NCI-H1417 (cell line): ENCODE data around the gene LCN9.
A peak's percentile ranks its signal among the peaks of the same experiment; 100 is the strongest.

Experiments
- DNase-seq, 3 experiments: peaks; one replicate each; lab custom pipeline; 2025; lab: John Stamatoyannopoulos, UW

Gene LCN9

DNA sequence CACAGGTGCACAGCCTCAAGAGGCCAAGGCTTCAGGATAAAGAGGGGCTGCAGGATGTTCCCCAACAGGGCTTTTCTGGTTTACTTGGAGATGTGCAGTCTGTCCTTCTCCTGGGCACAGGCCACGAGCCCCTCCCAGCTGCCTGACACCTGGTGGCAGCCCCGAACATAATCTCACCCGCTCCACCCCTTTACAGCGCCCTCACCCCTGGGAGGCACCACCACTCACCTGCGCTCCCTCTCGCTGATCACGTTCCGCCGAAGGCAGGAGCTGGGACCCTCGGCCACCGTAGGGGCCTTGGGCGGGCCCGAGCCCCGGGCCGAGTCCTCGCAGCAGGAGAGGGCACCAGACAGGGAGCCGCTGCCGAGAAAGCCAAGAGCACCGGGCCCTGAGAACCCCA, 35.7 kb downstream of the LCN9 start:
- DNase-seq: peak in 1 of 3 experiments; percentile 20

DNA sequence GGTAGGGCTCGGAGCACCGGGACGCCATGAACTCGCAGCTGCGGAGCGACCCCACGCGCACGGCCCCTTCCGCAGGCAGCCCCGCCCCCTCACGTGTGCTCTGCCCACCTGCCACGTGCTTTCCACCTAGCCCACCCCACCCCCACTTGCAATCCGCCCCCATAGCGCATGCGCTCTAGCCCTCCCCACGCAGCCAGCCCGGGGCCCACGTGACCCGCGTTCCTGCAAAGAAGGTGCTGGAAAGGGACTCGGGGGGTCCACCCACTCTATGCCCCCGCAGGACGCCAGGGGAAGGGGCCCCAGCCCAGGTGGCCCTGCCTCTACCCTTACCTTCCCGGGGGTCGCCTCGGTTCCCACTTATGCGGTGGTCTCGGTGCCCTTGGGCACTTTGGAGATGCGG, 36.3 kb downstream of the LCN9 start, which contains the start of gene SOHLH1:
Gene SOHLH1, minus strand, starts transcription at position 42 of the 400 bp plus-strand sequence. Its CDS starts 14 bp downstream, at position 28.
- no peak for DNase-seq

DNA sequence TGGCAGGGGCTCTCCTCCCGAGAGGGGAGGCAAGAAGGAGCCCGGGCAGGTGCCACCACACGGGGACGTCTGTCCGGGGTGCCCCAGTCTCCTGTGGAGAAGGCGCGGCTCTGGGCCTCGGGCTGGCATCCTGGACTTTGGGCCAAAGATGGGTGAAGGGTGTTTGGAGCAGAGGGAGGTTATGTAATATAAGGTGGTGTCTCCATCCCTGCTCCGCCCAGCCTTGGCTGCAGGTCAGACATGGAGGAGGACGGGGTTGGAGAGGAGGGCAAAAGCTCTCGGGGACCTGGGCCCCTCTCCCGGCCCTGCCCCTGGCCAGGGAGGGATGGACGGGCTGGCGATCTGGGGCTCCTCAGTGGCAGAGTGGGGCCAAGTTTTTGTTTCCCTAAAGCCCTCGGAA, 37.4 kb downstream of the LCN9 start:
- DNase-seq: no peak

DNA sequence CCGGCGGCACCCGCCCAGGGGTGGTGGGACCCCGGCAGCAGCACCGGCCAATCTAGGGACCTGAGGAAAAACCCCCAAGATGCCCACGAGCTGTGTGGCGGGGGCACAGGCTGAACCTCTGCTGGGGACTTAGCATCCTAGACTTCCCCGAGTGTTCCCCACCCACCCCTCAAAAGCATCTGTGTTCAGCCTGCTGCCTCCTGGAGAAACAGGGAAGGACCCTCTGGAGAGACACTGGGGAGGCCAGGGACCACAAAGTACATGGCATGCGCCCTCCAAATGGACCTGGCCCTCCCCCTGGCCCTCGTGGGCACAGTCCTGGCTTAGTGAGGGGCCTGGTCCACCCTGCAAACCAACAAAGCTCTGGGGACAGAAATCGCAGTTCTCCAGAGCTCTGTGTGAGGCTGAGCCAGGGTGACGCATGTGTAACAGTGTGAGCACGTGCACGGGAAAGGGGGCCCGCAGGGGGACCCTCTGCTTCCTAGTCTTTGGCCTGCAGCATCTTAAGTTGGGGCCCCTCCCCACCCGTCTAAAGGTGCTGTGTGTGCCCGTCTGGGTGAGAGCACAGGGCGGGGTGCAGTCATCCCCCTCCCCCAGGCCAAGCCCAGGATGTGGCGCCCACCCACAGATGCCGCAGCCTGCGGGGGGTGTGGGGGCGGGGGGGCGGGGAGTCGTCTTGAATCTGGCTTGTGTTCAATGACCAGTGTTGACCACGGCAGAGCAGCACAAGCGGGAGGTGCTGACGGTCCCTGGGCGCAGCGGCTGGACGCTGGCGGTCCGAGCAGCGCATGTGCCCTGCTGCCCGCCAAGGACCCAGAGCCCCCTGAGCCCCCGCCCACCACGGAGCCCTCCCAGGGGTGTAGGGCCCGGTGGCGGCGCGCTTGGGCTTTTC, 38.2 kb downstream of the LCN9 start:
- peak in 2 of 3 experiments; percentile 18 to 21 for DNase-seq

DNA sequence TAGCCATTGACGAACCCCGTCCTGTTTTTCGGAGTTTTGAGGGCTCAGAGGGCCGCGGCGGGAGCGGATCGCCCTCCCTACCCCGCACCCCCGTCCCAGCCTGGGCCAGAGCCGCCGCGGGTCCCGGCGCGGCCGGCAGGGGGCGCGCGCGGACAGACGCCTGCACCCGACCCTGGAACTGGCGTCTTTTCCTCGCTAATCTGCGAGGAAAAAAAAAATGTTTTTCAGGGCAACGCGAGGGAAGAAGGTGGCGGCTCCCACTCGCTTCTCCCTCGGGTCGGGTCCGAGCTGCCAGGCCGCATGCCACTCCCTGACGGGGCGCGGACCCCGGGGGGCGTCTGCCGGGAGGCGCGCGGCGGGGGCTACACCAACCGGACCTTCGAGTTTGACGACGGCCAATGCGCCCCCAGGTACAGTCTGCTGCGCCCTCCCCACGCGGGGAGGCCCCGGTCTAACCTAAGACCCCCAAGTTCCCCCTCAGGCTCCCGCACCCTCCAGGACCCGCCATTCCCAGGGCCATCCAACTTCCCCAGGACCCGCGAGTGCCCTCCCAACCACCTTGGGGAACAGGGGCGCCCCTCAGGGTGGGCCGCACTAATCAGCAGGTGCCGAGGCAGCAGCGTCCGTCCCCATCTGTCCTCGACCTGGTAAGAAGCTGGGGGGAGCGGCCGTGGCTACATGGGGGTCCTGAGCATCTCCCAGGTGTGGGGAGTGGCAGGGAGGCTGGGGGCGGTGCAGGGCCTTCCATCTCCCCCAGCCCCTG, 39.0 kb downstream of the LCN9 start, which contains the start of gene KCNT1:
Gene KCNT1, plus strand, starts transcription at position 227 of the 763 bp plus-strand sequence. Its CDS starts 74 bp downstream, at position 301.
- peak; percentile 8 to 74 (median 62) for DNase-seq

DNA sequence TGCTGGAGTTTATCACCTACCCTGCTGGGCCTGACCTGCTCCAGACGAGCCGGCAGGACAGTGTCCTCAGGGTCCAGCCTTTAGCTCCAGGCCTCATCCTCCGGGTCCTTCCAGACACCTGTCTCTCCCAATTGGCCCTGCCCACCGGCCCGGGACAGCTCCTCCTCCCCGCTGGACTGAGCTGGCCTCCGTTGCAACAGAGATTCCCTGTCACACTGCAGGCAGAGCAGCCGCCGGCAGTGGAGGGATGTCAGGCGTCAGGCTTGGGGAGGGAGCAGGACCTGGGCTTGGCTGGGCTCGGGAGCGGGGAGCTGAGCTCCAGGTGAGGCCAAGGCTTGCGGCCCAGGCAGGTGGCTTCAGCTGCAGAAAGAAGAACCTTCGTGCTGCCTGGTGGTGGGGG, 40.6 kb downstream of the LCN9 start:
- no peak for DNase-seq

DNA sequence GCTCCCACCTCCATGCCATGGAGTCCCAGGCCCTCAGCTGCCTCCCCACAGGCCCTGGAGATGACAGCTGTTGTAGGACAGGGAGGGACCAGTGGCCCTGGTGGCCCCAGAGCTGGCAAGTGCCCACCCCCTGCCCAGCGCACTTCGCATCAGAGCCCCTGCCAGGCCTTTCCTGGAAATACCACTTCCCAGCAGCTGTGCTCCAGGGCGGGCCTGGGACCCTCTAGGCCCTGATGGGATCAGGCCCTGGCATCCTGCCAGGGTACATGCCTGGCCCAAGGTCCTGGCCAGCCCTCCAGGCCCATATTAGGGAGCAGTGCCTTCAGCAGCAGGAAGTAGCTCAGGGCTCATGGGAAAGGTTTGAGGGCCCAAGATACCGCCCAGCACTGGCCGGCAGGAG, 41.4 kb downstream of the LCN9 start:
- DNase-seq: no peak

DNA sequence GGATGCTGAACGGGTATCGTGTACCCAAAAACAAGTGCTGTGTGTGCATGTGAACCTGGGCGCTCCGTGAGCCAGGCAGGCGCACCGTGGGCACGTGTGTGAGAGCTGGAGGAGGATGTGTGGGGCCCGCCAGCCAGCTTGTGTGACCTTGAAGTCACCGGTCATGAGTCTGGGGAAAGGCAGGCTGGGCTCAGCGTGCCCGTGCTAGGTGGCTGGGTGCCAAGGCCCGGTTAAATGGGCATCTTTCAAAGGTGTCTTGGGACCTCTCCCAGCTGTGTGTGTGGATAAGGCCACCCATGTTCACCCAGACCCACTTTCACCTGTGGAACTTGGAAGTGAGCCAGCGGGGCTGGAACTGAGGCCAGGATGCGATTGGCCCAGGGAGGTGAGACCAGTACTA, 42.3 kb downstream of the LCN9 start:
- peak in 1 of 3 experiments; percentile 8 for DNase-seq

DNA sequence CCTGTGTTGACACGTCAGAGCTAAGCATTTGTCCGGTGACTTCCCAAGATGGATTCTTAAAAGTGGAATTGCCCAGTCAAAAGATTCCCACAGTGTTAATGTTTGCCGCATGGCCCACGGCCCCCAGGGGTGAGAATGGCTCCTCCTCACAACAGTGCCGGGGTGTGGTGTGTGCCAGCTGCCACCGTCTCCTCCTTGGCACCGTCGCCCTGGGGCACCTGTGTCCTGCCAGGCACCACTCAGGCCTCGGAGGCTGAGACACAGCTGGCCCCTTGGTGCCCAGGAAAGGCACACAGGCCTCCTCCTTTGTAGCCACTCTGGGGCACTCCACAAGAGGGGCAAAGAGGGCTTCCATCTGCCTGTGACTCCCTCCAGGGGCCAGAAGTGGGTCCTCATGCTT, 43.2 kb downstream of the LCN9 start:
- DNase-seq: no peak

DNA sequence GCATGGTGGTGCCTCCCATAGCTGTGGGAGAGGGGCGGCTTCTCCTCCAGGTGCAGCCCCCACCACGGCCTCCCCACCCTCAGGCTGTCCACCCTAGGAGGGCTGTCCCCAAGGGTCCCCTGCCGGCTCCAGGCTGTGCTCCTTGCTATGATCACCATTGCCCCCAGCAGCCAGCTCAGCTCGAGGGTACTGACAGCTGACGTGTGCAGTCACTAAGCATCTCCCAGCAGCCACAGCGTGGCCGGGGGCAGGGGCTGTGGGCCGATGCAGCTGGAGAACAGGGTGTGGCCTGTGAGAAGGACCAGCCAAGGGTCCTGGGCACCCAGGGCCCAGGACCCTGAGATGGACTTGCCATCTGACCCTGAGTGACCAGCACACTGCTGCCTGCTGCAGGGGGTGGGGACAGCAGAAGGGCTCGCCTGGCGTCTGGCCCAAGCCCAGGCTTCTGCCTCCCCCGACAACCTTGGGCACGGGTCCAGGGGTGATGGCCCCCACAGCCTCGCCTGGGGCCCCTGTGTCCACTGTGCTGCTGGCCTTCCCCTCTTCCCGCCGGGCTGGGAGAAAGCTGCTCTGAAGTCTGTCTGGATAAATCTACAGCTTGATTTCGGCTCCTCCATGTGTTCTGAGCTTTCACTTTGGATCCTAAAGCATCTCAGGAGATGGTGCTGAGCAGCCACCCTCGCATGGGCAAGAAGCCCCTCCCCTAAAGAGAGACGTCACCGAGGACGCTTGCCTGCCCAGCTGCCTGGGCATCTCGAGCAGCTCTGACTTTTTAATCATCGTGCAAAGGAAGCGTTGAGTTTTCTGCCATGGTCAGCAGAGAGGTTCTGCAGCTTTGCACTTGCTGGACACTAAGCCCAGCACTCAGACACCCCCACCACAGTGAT, 44.4 kb downstream of the LCN9 start:
- DNase-seq: no peak

DNA sequence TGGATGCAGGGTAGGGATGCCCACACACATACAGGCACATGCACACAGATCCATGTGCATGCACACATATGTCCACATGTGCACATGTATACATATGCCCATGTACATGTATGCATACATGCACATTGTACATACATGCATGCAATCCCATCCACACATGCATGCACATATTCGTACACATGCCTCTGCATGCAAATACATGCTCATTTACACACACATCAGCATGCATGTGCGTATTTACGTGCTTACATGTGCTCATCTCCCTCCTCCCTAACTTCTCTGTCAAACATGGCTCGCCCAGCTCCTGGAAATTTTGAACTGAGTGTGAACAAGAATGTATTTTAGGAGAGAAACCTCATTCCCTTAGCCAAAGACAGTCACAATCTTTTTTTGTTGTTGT, 45.1 kb downstream of the LCN9 start:
- DNase-seq: no peak

DNA sequence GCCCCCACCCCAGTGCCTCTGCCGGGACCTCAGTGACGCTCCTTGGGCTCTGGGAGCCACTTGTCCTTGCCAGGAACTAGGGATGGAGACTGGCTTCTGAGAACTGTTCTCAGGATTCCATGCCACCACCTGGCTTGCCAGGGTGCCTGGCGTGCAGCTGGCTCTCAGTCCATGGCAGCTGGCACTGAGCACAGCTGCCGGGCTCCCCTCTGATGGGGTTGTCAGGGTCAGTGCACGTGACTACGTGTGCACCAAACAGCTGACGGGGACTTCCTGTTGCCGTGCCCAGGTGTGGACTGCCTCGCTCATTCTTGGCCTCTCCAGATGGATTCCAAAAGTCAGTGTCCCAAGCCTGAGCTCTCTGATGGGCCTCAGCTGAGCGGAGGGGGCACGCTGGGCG, 48.3 kb downstream of the LCN9 start:
- DNase-seq: peak in 2 of 3 experiments; percentile 67 to 80

DNA sequence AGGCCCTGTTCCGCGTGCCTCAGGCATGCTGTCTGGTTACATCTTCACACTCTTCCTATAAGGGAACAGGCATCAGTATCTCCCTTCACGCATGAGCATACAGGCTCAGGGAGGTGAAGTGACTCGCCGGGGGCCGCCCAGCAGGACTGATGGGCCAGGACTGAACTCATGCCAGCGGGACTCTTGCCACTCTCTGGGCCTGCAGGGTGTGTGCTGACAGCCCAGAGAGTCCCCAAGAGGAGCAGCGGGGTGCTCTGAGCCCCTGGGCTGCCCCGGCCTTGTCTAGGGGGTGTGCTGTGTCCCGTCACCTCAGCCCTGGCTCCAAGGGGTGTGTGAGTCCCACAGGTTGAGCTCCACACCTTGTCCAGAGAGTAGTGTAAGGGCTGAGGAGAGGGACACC, 48.8 kb downstream of the LCN9 start:
- no peak for DNase-seq

DNA sequence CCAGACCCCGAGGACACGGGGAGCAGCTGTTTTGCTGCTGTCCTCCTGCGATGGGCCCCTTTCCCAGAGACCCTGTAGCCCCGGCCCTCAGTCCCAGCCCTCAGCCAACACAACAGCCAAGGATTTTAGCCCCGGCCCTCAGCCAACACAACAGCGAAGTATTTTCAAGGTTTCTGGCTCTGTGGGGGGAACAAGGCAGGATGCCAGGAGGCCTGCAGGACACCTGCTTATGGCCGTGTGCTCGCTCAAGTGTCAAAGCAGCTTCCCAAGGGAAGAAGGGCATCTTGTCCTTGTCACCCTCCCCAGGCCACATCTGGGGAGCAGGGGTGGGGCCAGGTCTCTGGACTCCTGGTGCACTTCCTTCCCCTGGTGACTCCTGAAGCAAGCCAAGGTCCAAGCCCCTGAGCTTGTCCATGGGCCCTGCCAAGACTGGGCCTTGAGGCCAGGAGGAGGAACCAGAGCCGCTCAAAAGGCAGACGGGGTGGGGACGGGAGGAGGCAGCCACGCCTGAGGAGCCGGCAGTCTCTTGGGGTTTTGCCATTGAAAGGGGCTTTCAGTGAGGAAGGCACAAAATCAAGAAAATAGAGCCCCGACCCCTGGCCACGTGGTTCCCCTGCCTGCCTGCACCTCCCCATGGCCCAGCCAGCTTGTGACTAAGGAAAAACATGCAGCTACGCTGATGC, 49.6 kb downstream of the LCN9 start:
- no peak for DNase-seq

DNA sequence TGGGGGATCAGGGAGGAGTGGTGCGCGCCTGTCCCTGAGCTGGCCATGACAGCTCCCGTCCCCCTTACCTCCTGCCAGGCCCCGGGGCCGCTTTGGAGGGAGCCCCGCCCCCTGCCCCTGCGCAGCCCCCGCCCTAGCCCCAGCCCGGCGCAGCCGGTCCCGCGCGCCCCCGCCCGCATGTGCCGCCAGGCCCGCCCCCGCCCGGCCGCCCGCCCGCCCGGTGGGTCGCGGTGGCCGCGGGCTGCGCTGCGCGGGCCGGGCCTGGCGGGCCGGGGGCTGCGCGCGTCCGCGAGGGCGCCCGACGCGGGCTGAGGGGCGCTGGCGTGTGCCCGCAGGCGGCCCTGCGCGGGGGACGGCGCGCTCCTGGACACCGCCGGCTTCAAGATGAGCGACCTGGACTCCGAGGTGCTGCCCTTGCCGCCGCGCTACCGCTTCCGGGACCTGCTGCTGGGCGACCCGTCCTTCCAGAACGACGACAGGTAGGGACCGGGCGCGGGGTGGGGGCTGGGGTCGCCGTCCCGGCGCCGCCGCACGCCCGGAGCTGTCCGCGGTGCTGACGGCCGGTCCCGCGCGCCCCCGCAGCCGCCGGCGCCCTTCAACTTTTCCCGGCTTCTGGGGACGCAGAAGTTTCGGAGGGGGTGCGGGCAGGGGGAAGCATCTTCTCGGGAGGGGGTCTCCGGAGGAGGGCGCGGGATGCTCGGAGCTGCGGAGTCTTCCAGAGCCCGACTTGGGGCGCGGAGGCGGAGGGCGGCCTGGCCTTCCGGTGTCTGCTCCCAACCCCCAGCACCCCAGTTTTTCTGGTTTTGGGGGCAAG, 51.3 kb downstream of the LCN9 start:
- DNase-seq: peak in 2 of 3 experiments; percentile 14 to 22

DNA sequence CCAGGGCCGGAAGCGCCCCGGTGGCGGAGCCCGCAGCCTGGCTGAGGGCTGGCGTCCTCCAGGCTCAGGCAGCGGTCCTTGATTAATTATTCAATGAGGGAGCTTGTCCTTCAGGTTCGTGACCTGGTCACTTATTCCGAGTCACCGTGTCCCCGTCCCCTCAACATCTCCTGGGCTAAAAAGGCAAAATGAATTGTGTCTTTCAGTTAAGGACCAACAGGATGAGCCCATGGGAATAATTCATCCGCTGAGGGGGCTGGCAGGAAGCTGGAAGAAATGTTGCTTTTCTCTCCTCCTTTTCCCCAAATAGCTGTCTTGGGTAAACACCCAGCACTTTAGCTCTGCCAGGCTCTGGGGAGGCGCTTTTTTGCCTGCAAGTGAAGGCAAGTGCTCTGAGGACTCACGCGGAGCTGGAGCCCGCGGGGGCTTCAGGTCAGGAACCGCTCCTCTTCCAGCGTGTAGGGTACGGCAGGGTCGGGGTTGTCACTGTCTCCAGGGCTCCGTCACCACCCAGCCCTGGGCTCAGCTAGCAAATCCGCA, 52.0 kb downstream of the LCN9 start:
- DNase-seq: peak in 2 of 3 experiments; percentile 35 to 46

DNA sequence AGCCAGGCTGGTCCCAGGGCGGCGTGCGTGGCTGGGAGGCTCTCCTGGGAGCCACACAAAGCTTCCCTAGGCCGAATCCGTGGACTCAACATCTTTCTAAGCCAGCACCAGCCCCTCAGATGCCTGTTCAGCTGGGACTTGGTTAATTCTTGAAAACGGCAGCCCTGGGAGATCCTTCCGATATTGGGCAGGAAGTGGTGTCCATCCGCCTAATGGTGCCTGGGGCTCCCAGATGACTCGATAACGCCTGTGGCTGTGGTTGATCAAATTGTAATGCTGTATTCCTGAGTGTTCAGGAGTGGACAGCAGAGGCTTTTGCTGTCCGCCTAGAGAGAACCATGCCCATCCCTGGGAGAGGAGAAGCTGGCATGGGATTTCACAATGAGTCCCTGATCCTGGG, 52.9 kb downstream of the LCN9 start:
- no peak for DNase-seq
